K562 (cell line): ENCODE results near the gene FAM90A26. TPM values are rescaled to one million over a fixed set of nuclear protein-coding genes. Genes with fewer than 3 reads are reported as not detected.
"Not testable (repeated sequence)": the region's sequence is repeated elsewhere in the genome, so short reads cannot be mapped to it uniquely, and the experiment has no call there.

ENCODE experiments used
- ATAC-seq: fragments of 200-7000 bp; cut with Tn5 transposase; 3 replicates; pipeline ENCODE4 v1.9.1; 2020; ENCODE audit warnings: moderate library complexity
- BruUV-seq: library from RNA; stranded (reverse); fragments of 400-500 nt; replicated peaks from 2 replicates; lab custom pipeline; 2021; lab: Mats Ljungman, UMichigan
- CTCF ChIA-PET: fragments of 300-600 bp; formaldehyde crosslinking; extraction: SDS; loops from one replicate; lab custom pipeline; 2021; ENCODE audit warnings: low intra/inter-chr PET ratio; lab: Yijun Ruan, JAX
- POLR2A ChIA-PET: fragments of 300-600, 350-650 bp; sonication (Branson Sonifier 250); formaldehyde crosslinking; extraction: SDS; loops from one replicate; lab custom pipeline; 2021; ENCODE audit warnings: antibody characterized with exemption, inconsistent platforms; lab: Yijun Ruan, JAX
- DNase-seq, 4 experiments: peaks; one replicate each; pipeline versions ENCODE4 v3.0.0 to v3.0.0-alpha.2; 2011 to 2018; ENCODE audit warnings: low spot score in 3 of 4, mixed read lengths in 3 of 4; ENCODE audit errors: extremely low read depth in 1 of 4
- FAIRE-seq: peaks from 2 replicates; lab custom pipeline; 2011; peaks lifted over from hg19 to GRCh38; lab: Jason Lieb, UNC
- H2AFZ ChIP-seq: 2 replicates; pipeline ENCODE4 v1.6.0; 2011; ENCODE audit warnings: low read depth, low read length, control low read depth, inconsistent platforms
- H3K27ac ChIP-seq: fragments of 200-600 bp; 3 replicates; pipeline ENCODE4 v1.8.0; 2011; ENCODE audit warnings: low read depth, mild to moderate bottlenecking, control low read depth, inconsistent platforms, low read length, moderate library complexity, mixed read lengths; ENCODE audit errors: extremely low read depth
- H3K27me3 ChIP-seq, 2 experiments: fragments of 300-600 bp in 1 of 2; 2 replicates in 1 of 2; 3 replicates in 1 of 2; pipeline versions ENCODE4 v1.6.0 to v1.8.0; 2011; ENCODE audit warnings: inconsistent platforms in 2 of 2, low read length in 2 of 2, mild to moderate bottlenecking in 1 of 2, mixed read lengths in 1 of 2, moderate library complexity in 1 of 2; ENCODE audit not compliant: control insufficient read depth in 2 of 2, insufficient read depth in 2 of 2
- H3K36me3 ChIP-seq: fragments of 300-600 bp; 3 replicates; pipeline ENCODE4 v1.8.0; 2011; ENCODE audit warnings: mild to moderate bottlenecking, low read length, inconsistent platforms; ENCODE audit not compliant: control insufficient read depth, insufficient read depth
- H3K4me1 ChIP-seq, 2 experiments: fragments of 200-600 bp in 1 of 2; replicated peaks in 1 of 2; 2 replicates in 1 of 2; 3 replicates in 1 of 2; pipeline versions ENCODE4 v1.5.1 to v1.8.0; 2011; ENCODE audit warnings: inconsistent platforms in 2 of 2, low read length in 2 of 2, mild to moderate bottlenecking in 1 of 2, mixed read lengths in 1 of 2, moderate library complexity in 1 of 2; ENCODE audit not compliant: control insufficient read depth in 2 of 2, insufficient read depth in 2 of 2
- H3K4me2 ChIP-seq: 2 replicates; pipeline ENCODE4 v1.6.1; 2011; ENCODE audit warnings: low read length, control low read depth, inconsistent platforms, mixed read lengths; ENCODE audit not compliant: insufficient read depth
- H3K4me3 ChIP-seq: fragments of 200-600 bp; sonication (generic), shearing (Covaris generic); 2 replicates; pipeline ENCODE4 v1.5.1; 2016; ENCODE audit warnings: control low read depth, inconsistent platforms
- H3K79me2 ChIP-seq: fragments of 200-600 bp; 3 replicates; pipeline ENCODE4 v1.8.0; 2011; ENCODE audit warnings: low read length, inconsistent platforms; ENCODE audit not compliant: control insufficient read depth, insufficient read depth
- H3K9ac ChIP-seq, 2 experiments: 2 replicates each; pipeline versions ENCODE4 v1.6.0 to v1.6.1; 2011; ENCODE audit warnings: low read depth in 2 of 2, low read length in 2 of 2, control low read depth in 1 of 2, inconsistent platforms in 1 of 2, mild to moderate bottlenecking in 1 of 2, mixed read lengths in 1 of 2; ENCODE audit not compliant: insufficient read depth in 1 of 2
- H3K9me1 ChIP-seq: one replicate; pipeline ENCODE4 v1.6.0; 2011; ENCODE audit warnings: inconsistent platforms, mild to moderate bottlenecking, low read length, moderate library complexity; ENCODE audit not compliant: control insufficient read depth, insufficient read depth
- H3K9me3 ChIP-seq: replicated peaks from 2 replicates; pipeline ENCODE4 v1.5.1; 2011; ENCODE audit warnings: low read depth, low read length, inconsistent platforms; ENCODE audit not compliant: control insufficient read depth, insufficient read depth
- H4K20me1 ChIP-seq: replicated peaks from 2 replicates; pipeline ENCODE4 v1.6.1; 2011; ENCODE audit warnings: low read length, inconsistent platforms, mixed read lengths; ENCODE audit not compliant: control insufficient read depth, insufficient read depth
- ATF7 ChIP-seq: fragments of 450-650 bp; IDR thresholded peaks from 2 replicates; pipeline ENCODE4 v1.7.1; 2014; ENCODE audit warnings: mild to moderate bottlenecking, moderate library complexity
- CREB1 ChIP-seq, 2 experiments: sonication (generic) in 1 of 2; formaldehyde crosslinking in 1 of 2; IDR thresholded peaks; 2 replicates each; pipeline versions ENCODE4 v1.6.1 to v1.8.0; 2012 to 2022; ENCODE audit warnings: inconsistent platforms in 1 of 2, mild to moderate bottlenecking in 1 of 2, missing genetic modification reagents in 1 of 2, moderate library complexity in 1 of 2
- CSDE1 ChIP-seq, 2 experiments: fragments of 450-650 bp; IDR thresholded peaks; 2 replicates each; pipeline ENCODE4 v1.6.1; 2016; ENCODE audit warnings: mild to moderate bottlenecking in 1 of 2
- EGR1 ChIP-seq: fragments of 450-650 bp; conservative IDR thresholded peaks from 2 replicates; pipeline ENCODE4 v1.6.1; 2017; ENCODE audit warnings: mild to moderate bottlenecking
- JUND ChIP-seq, 2 experiments: IDR thresholded peaks; 2 replicates in 1 of 2; 3 replicates in 1 of 2; pipeline ENCODE4 v1.6.1; 2011; ENCODE audit warnings: borderline replicate concordance in 2 of 2, low read depth in 2 of 2, low read length in 2 of 2, improper control_type of control experiment in 1 of 2, missing biosample characterization in 1 of 2, missing genetic modification characterization in 1 of 2, missing genetic modification reagents in 1 of 2
- MAZ ChIP-seq, 2 experiments: fragments of 450-650 bp in 1 of 2; sonication (generic) in 1 of 2; formaldehyde crosslinking; IDR thresholded peaks in 1 of 2; conservative IDR thresholded peaks in 1 of 2; 2 replicates each; pipeline versions ENCODE4 v1.4.0 to v1.5.0; 2020; ENCODE audit warnings: mild to moderate bottlenecking in 1 of 2, missing genetic modification reagents in 1 of 2
- MXI1 ChIP-seq: IDR thresholded peaks from 2 replicates; pipeline ENCODE4 v1.6.1; 2011; ENCODE audit warnings: low read depth, mild to moderate bottlenecking, improper control_type of control experiment, low read length
- NFRKB ChIP-seq: fragments of 450-650 bp; IDR thresholded peaks from 2 replicates; pipeline ENCODE4 v1.6.1; 2016; ENCODE audit warnings: low read depth
- NONO ChIP-seq, 2 experiments: fragments of 200-400 bp in 1 of 2; fragments of 450-650 bp in 1 of 2; formaldehyde crosslinking in 1 of 2; IDR thresholded peaks; 2 replicates each; pipeline ENCODE4 v1.6.1; 2017; ENCODE audit warnings: low read depth in 2 of 2, mild to moderate bottlenecking in 2 of 2, moderate library complexity in 2 of 2, low read length in 1 of 2
- NRF1 ChIP-seq, 2 experiments: fragments of 450-650 bp; IDR thresholded peaks in 1 of 2; conservative IDR thresholded peaks in 1 of 2; 2 replicates each; pipeline ENCODE4 v1.6.1; 2014; ENCODE audit warnings: mild to moderate bottlenecking in 2 of 2
- POLR2AphosphoS5 ChIP-seq: IDR thresholded peaks from 2 replicates; pipeline ENCODE4 v1.6.1; 2011; ENCODE audit warnings: mild to moderate bottlenecking, low read depth, low read length, moderate library complexity; ENCODE audit not compliant: control insufficient read depth, insufficient read depth
- POLR2B ChIP-seq: fragments of 450-650 bp; IDR thresholded peaks from 2 replicates; pipeline ENCODE4 v1.6.1; 2018; ENCODE audit warnings: low read depth; ENCODE audit not compliant: partially characterized antibody
- RAD21 ChIP-seq, 2 experiments: fragments of 250-450 bp in 1 of 2; fragments of 450-650 bp in 1 of 2; sonication (Bioruptor Pico) in 1 of 2; formaldehyde crosslinking in 1 of 2; IDR thresholded peaks in 1 of 2; conservative IDR thresholded peaks in 1 of 2; 2 replicates each; pipeline versions ENCODE4 v1.4.0 to v1.8.0; 2020 to 2022; ENCODE audit warnings: mild to moderate bottlenecking in 2 of 2, moderate library complexity in 1 of 2
- RBFOX2 ChIP-seq: fragments of 200-400 bp; formaldehyde crosslinking; IDR thresholded peaks from 2 replicates; pipeline ENCODE4 v1.6.1; 2017; ENCODE audit warnings: low read depth, mild to moderate bottlenecking, low read length, moderate library complexity
- YY1 ChIP-seq, 3 experiments: IDR thresholded peaks; 2 replicates each; pipeline ENCODE4 v1.6.1; 2011; ENCODE audit warnings: low read length in 2 of 3, mild to moderate bottlenecking in 2 of 3, moderate library complexity in 2 of 3, borderline replicate concordance in 1 of 3, control low read depth in 1 of 3, low read depth in 1 of 3; ENCODE audit not compliant: insufficient read depth in 3 of 3, insufficient replicate concordance in 2 of 3, control insufficient read depth in 1 of 3, insufficient read length in 1 of 3; ENCODE audit errors: extremely low read depth in 1 of 3
- WGBS: fragments of 100-300 bp; shearing (Covaris generic); methylation state at CpG from one replicate; pipeline ENCODE4 v1.1.6; 2016; ENCODE audit warnings: low coverage, mixed read lengths; ENCODE audit not compliant: insufficient coverage; ENCODE audit errors: missing lambda C conversion rate; 5-methylcytosine and 5-hydroxymethylcytosine counted together
- in situ Hi-C: fragments of 300-500 bp; cut with MboI; formaldehyde crosslinking; loops from 4 replicates; pipeline ENCODE4 v1.15.0; 2018; ENCODE audit warnings: inconsistent platforms, mixed read lengths
- intact Hi-C: fragments of 100-400 bp; cut with micrococcal nuclease; formaldehyde crosslinking; loops from 2 replicates; pipeline ENCODE4 v1.14.2; 2022
- polyA plus RNA-seq, 8 experiments: library from polyadenylated mRNA; depleted of rRNA in 4 of 8; stranded (reverse) in 5 of 8; unstranded in 3 of 8; fragments of >200 nt; fragmentation: Nextera tagmentation in 2 of 8; fragmentation: Illumina TruSeq in 1 of 8; extraction: Ambion mirVana in 2 of 8; extraction: Trizol in 1 of 8; gene quantifications; 2 replicates each; pipeline versions ENCODE4 v1.2.1 to v1.2.3, GENCODE V29; 2011 to 2014; ENCODE audit warnings: inconsistent platforms in 1 of 8, missing spikeins in 1 of 8
- total RNA-seq, 7 experiments: library from RNA; depleted of rRNA in 6 of 7; stranded (reverse); fragments of >200 nt in 6 of 7; fragmentation: Illumina TruSeq in 2 of 7; extraction: Trizol in 2 of 7; gene quantifications; 2 replicates each; pipeline versions ENCODE4 v1.2.1 to v1.2.3, GENCODE V29; 2011 to 2021; ENCODE audit warnings: low replicate concordance in 1 of 7
- TF ChIP-seq, protein P1 (sequence below), 2 experiments: IDR thresholded peaks; 2 replicates each; pipeline ENCODE4 v1.6.1; 2011; ENCODE audit warnings: borderline replicate concordance in 1 of 2, control low read depth in 1 of 2, low read depth in 1 of 2, low read length in 1 of 2, mild to moderate bottlenecking in 1 of 2, mixed read lengths in 1 of 2, moderate library complexity in 1 of 2; ENCODE audit not compliant: insufficient read depth in 1 of 2, insufficient read length in 1 of 2, poor library complexity in 1 of 2, severe bottlenecking in 1 of 2; ENCODE audit errors: extremely low read depth in 1 of 2
- TF ChIP-seq, protein P2 (sequence below): sonication (generic); formaldehyde crosslinking; IDR thresholded peaks from 2 replicates; pipeline ENCODE4 v1.9.0; 2022; ENCODE audit warnings: mild to moderate bottlenecking, missing genetic modification reagents

FAM90A26 gene
- total and polyA plus RNA-seq, 9 of the 15 experiments (the other 6 are each of a cell fraction or from before 2014, with no cell fraction given) = not detected

DNA sequence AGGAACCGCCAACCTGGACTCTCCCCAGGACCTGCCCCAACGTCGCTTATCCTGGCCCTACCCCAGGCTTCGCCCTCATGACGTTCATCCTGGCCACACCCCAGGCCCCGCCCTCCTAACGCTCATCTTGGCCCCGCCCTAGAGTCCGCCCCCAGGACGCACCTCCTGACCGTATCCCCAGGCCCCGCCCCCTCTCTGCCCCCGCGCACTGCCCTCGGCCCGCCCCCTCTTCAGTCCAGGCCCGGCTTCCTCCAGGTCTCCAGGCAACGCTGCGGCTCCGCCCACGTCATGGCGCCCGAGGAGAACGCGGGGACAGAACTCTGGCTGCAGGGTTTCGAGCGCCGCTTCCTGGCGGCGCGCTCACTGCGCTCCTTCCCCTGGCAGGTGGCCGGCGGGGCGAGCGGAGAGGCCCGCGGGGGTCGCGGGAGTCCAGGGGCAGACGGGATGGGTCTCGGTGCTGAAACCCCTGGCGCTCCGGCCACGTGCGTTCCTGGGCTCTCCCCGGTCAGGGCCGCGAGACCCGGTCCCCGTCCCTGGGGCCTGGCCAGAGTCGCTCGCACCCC, 17.1 kb upstream of the FAM90A26 start:
- Histone ChIP-seq H3K4me1 (peaks cover 0 to 10% of the 10 kb centered on the region in 2 experiments; a peak in 2 of 5 replicates), H2AFZ (peak overlapping the region; percentile 82), H3K9ac (peak overlapping the region; percentile 71 to 90), H3K4me3 (peak overlapping the region; percentile 62), H3K4me2 (peak overlapping the region; percentile 68), H3K27ac (peak overlapping the region; percentile 75)
- H3K79me2 ChIP-seq; POLR2A ChIA-PET; H3K9me1 ChIP-seq; BruUV-seq; H4K20me1 ChIP-seq; CTCF ChIA-PET; H3K36me3 ChIP-seq; H3K9me3 ChIP-seq; intact Hi-C loops; H3K27me3 ChIP-seq; TF ChIP-seq JUND (tag; IDR thresholded peaks at IDR 0.05; ENCODE audit: borderline replicate concordance, low read depth, low read length): not testable (repeated sequence)
- ATAC-seq (peak; percentile 100), FAIRE-seq (peak; percentile 88), DNase-seq (peak; percentile 88 to 94 (median 90))
- in situ Hi-C loops = loop anchor here (10.0 kb wide), 1 partner anchor 72 kb away; the partner anchor contains the start of genes USP17L12 and USP17L13
- WGBS = 0% methylated on average over 27 of the region's 53 CpGs
- TF ChIP-seq, protein P1, sequence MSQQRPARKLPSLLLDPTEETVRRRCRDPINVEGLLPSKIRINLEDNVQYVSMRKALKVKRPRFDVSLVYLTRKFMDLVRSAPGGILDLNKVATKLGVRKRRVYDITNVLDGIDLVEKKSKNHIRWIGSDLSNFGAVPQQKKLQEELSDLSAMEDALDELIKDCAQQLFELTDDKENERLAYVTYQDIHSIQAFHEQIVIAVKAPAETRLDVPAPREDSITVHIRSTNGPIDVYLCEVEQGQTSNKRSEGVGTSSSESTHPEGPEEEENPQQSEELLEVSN (IDR thresholded peaks at IDR 0.05; ENCODE audit: borderline replicate concordance in 1 of 2, extremely low read depth in 1 of 2, insufficient read depth in 1 of 2, insufficient read length in 1 of 2, low read depth in 1 of 2, low read length in 1 of 2, poor library complexity in 1 of 2, severe bottlenecking in 1 of 2) = peak; percentile 21 to 50
- TF ChIP-seq RAD21 (CRISPR knock-in tag; conservative IDR thresholded peaks at IDR 0.05 in 1 of 2, IDR thresholded peaks at IDR 0.05 in 1 of 2) (peak in 1 of 2 experiments; percentile 34; a peak in 3 of 4 replicates), POLR2AphosphoS5 (peak; percentile 51; the same call in 1 of the 2 replicates), YY1 (IDR thresholded peaks at IDR 0.05; ENCODE audit: borderline replicate concordance in 1 of 3, control insufficient read depth in 1 of 3, extremely low read depth in 1 of 3, insufficient read depth in 3 of 3, insufficient read length in 1 of 3, insufficient replicate concordance in 2 of 3, low read depth in 1 of 3, low read length in 2 of 3) (peak; percentile 65 to 91 (median 78)), MXI1 (0 out of 2 replicates have a peak, but pooled peaks have one; percentile 62), RBFOX2 (peak; percentile 79), NONO (IDR thresholded peaks at IDR 0.05; ENCODE audit: low read depth in 2 of 2, low read length in 1 of 2) (0 out of 4 replicates have a peak, but pooled peaks of 1 of the 2 experiments have one; percentile 38), NRF1 (conservative IDR thresholded peaks at IDR 0.05 in 1 of 2, IDR thresholded peaks at IDR 0.05 in 1 of 2) (peak; percentile 58; a peak in 3 of 4 replicates), MAZ (CRISPR knock-in tag; conservative IDR thresholded peaks at IDR 0.05 in 1 of 2, IDR thresholded peaks at IDR 0.05 in 1 of 2) (peak in 1 of 2 experiments; percentile 58; a peak in 1 of 4 replicates), ATF7 (peak; percentile 36; the same call in 1 of the 2 replicates), EGR1 (peak; percentile 89), JUND (IDR thresholded peaks at IDR 0.05; ENCODE audit: borderline replicate concordance, low read depth, low read length) (0 out of 2 replicates have a peak, but pooled peaks have one; percentile 21), POLR2B (peak; percentile 61), CREB1 (IDR thresholded peaks at IDR 0.05) (peak; percentile 43; the same call in 1 of the 2 replicates), CREB1 (CRISPR knock-in tag; IDR thresholded peaks at IDR 0.05) (peak; percentile 61), NFRKB (peak; percentile 62; the same call in 1 of the 2 replicates), CSDE1 (IDR thresholded peaks at IDR 0.05) (peak in 1 of 2 experiments; percentile 44; a peak in 1 of 4 replicates)
- TF ChIP-seq, protein P2, sequence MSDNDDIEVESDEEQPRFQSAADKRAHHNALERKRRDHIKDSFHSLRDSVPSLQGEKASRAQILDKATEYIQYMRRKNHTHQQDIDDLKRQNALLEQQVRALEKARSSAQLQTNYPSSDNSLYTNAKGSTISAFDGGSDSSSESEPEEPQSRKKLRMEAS (CRISPR knock-in tag) = peak; percentile 95
